Activated CD4-positive, alpha-beta memory T cell treated with anti-CD3 and anti-CD28 coated beads for 36 hours (primary cell): ENCODE data around the gene ROBO1. TPM values are rescaled to one million over a fixed set of nuclear protein-coding genes. Genes with fewer than 3 reads are reported as not detected.

Source experiments
- CTCF ChIA-PET: fragments of 350-600 bp; sonication (Branson Sonifier 250); formaldehyde crosslinking; loops from one replicate; lab custom pipeline; 2021; ENCODE audit warnings: antibody characterized with exemption, inconsistent platforms; lab: Charles Lee
- POLR2A ChIA-PET: fragments of 350-600 bp; sonication (Branson Sonifier 250); formaldehyde crosslinking; loops from one replicate; lab custom pipeline; 2021; ENCODE audit warnings: antibody characterized with exemption; lab: Charles Lee
- DNase-seq: peaks from one replicate; pipeline ENCODE4 v3.0.0-alpha.2; 2020
- H3K27ac Mint-ChIP-seq: one replicate; pipeline ENCODE4 v1.8.0; 2021; ENCODE audit warnings: mixed read lengths
- H3K27me3 Mint-ChIP-seq: one replicate; pipeline ENCODE4 v1.8.0; 2021; ENCODE audit warnings: mixed read lengths
- H3K36me3 Mint-ChIP-seq: one replicate; pipeline ENCODE4 v1.8.0; 2021; ENCODE audit warnings: mixed read lengths
- H3K4me1 Mint-ChIP-seq: one replicate; pipeline ENCODE4 v1.8.0; 2021; ENCODE audit warnings: low read depth, mixed read lengths
- H3K4me3 Mint-ChIP-seq: one replicate; pipeline ENCODE4 v1.8.0; 2021; ENCODE audit warnings: mild to moderate bottlenecking, mixed read lengths
- H3K9me3 Mint-ChIP-seq: one replicate; pipeline ENCODE4 v1.8.0; 2021; ENCODE audit warnings: mixed read lengths
- intact Hi-C: fragments of 100-400 bp; cut with micrococcal nuclease; formaldehyde crosslinking; loops from one replicate; pipeline ENCODE4 v1.15.1; 2023
- total RNA-seq, 2 experiments: library from RNA; stranded (reverse); gene quantifications; one replicate each; pipeline ENCODE4 v1.2.3, GENCODE V29; 2021

ROBO1 gene
- total RNA-seq, 2 experiments from 2014 or later, result not detected

- H3K36me3 Mint-ChIP-seq, result no peaks in the 10 kb centered on the region
- ChIA-PET CTCF (interaction anchor here (0.7 kb wide), 1 partner anchor 135 kb away, joined by 3 read pairs; no protein-coding TSS in a partner anchor), POLR2A (no interaction called here)
- H3K4me1 Mint-ChIP-seq, result no peaks in the 10 kb centered on the region
- intact Hi-C loops, result no loop called here
- H3K4me3 Mint-ChIP-seq, result no peak overlapping the region
- peaks cover 3% of the 10 kb centered on the region for H3K9me3 Mint-ChIP-seq
- H3K27me3 Mint-ChIP-seq, result no peaks in the 10 kb centered on the region
- no peak for DNase-seq
- H3K27ac Mint-ChIP-seq, result no peak overlapping the region
Measured at GRCh38 chr3:79587150-79587549, 180.6 kb downstream of the ROBO1 start.

- H3K4me1 Mint-ChIP-seq, result no peaks in the 10 kb centered on the region
- POLR2A ChIA-PET, result no interaction called here
- CTCF ChIA-PET, result no interaction called here
- no peak overlapping the region for H3K4me3 Mint-ChIP-seq
- no peaks in the 10 kb centered on the region for H3K27me3 Mint-ChIP-seq
- intact Hi-C loops, result no loop called here
- no peaks in the 10 kb centered on the region for H3K36me3 Mint-ChIP-seq
- no peak overlapping the region for H3K27ac Mint-ChIP-seq
- peaks cover 2% of the 10 kb centered on the region for H3K9me3 Mint-ChIP-seq
- no peak for DNase-seq
Measured at GRCh38 chr3:79586232-79586631, 181.6 kb downstream of the ROBO1 start.

- Mint-ChIP-seq H3K4me3 (no peak overlapping the region), H3K4me1 (no peaks in the 10 kb centered on the region), H3K9me3 (peaks cover 6% of the 10 kb centered on the region), H3K27me3 (no peaks in the 10 kb centered on the region), H3K36me3 (no peaks in the 10 kb centered on the region), H3K27ac (no peak overlapping the region)
- CTCF ChIA-PET, result no interaction called here
- intact Hi-C loops, result no loop called here
- POLR2A ChIA-PET, result no interaction called here
- DNase-seq, result no peak
Measured at GRCh38 chr3:79572930-79573329, 194.9 kb downstream of the ROBO1 start.

GRCh38 chr3:79568938-79569337 lies 198.9 kb downstream of the ROBO1 start:
- DNase-seq, result no peak
- H3K27me3 Mint-ChIP-seq, result no peaks in the 10 kb centered on the region
- no peak overlapping the region for H3K27ac Mint-ChIP-seq
- H3K36me3 Mint-ChIP-seq, result no peaks in the 10 kb centered on the region
- ChIA-PET POLR2A (no interaction called here), CTCF (no interaction called here)
- H3K4me1 Mint-ChIP-seq, result no peaks in the 10 kb centered on the region
- peaks cover 10% of the 10 kb centered on the region for H3K9me3 Mint-ChIP-seq
- intact Hi-C loops, result no loop called here
- no peak overlapping the region for H3K4me3 Mint-ChIP-seq

GRCh38 chr3:79564192-79564591 lies 203.6 kb downstream of the ROBO1 start:
- CTCF ChIA-PET, result no interaction called here
- H3K4me1 Mint-ChIP-seq, result no peaks in the 10 kb centered on the region
- H3K27ac Mint-ChIP-seq, result no peak overlapping the region
- POLR2A ChIA-PET, result no interaction called here
- H3K27me3 Mint-ChIP-seq, result no peaks in the 10 kb centered on the region
- intact Hi-C loops, result no loop called here
- H3K9me3 Mint-ChIP-seq, result peaks cover 17% of the 10 kb centered on the region
- no peak for DNase-seq
- H3K36me3 Mint-ChIP-seq, result no peaks in the 10 kb centered on the region
- H3K4me3 Mint-ChIP-seq, result no peak overlapping the region

GRCh38 chr3:79560698-79561097 lies 207.1 kb downstream of the ROBO1 start:
- DNase-seq, result no peak
- Mint-ChIP-seq H3K4me1 (no peaks in the 10 kb centered on the region), H3K36me3 (no peaks in the 10 kb centered on the region), H3K27ac (no peak overlapping the region), H3K9me3 (peaks cover 8% of the 10 kb centered on the region), H3K4me3 (no peak overlapping the region), H3K27me3 (no peaks in the 10 kb centered on the region)
- CTCF ChIA-PET, result no interaction called here
- POLR2A ChIA-PET, result no interaction called here
- intact Hi-C loops, result no loop called here

GRCh38 chr3:79558943-79559342 lies 208.9 kb downstream of the ROBO1 start:
- Mint-ChIP-seq H3K9me3 (peaks cover 14% of the 10 kb centered on the region), H3K36me3 (no peaks in the 10 kb centered on the region), H3K4me1 (no peaks in the 10 kb centered on the region), H3K27me3 (no peaks in the 10 kb centered on the region), H3K4me3 (no peak overlapping the region), H3K27ac (no peak overlapping the region)
- no peak for DNase-seq
- intact Hi-C loops, result no loop called here
- ChIA-PET POLR2A (no interaction called here), CTCF (no interaction called here)

- Mint-ChIP-seq H3K27ac (no peak overlapping the region), H3K4me3 (no peak overlapping the region), H3K9me3 (peaks cover 11% of the 10 kb centered on the region), H3K27me3 (no peaks in the 10 kb centered on the region), H3K4me1 (no peaks in the 10 kb centered on the region), H3K36me3 (no peaks in the 10 kb centered on the region)
- intact Hi-C loops, result no loop called here
- POLR2A ChIA-PET, result no interaction called here
- CTCF ChIA-PET, result no interaction called here
- no peak for DNase-seq
Measured at GRCh38 chr3:79555655-79556054, 212.1 kb downstream of the ROBO1 start.

- Mint-ChIP-seq H3K27me3 (no peaks in the 10 kb centered on the region), H3K4me3 (no peak overlapping the region), H3K9me3 (peaks cover 11% of the 10 kb centered on the region), H3K4me1 (no peaks in the 10 kb centered on the region), H3K36me3 (no peaks in the 10 kb centered on the region), H3K27ac (no peak overlapping the region)
- intact Hi-C loops, result no loop called here
- POLR2A ChIA-PET, result no interaction called here
- CTCF ChIA-PET, result no interaction called here
- DNase-seq, result no peak
Measured at GRCh38 chr3:79551997-79552396, 215.8 kb downstream of the ROBO1 start.

- peaks cover 11% of the 10 kb centered on the region for H3K9me3 Mint-ChIP-seq
- intact Hi-C loops, result no loop called here
- H3K4me1 Mint-ChIP-seq, result no peaks in the 10 kb centered on the region
- H3K36me3 Mint-ChIP-seq, result no peaks in the 10 kb centered on the region
- ChIA-PET POLR2A (no interaction called here), CTCF (no interaction called here)
- no peak overlapping the region for H3K27ac Mint-ChIP-seq
- H3K27me3 Mint-ChIP-seq, result no peaks in the 10 kb centered on the region
- no peak overlapping the region for H3K4me3 Mint-ChIP-seq
- DNase-seq, result no peak
Measured at GRCh38 chr3:79551321-79551892, 216.4 kb downstream of the ROBO1 start.

GRCh38 chr3:79543218-79543982 lies 224.4 kb downstream of the ROBO1 start:
- ChIA-PET POLR2A (no interaction called here), CTCF (no interaction called here)
- no peaks in the 10 kb centered on the region for H3K27me3 Mint-ChIP-seq
- no peak overlapping the region for H3K4me3 Mint-ChIP-seq
- H3K9me3 Mint-ChIP-seq, result no peaks in the 10 kb centered on the region
- intact Hi-C loops, result no loop called here
- no peak overlapping the region for H3K27ac Mint-ChIP-seq
- no peaks in the 10 kb centered on the region for H3K4me1 Mint-ChIP-seq
- no peak for DNase-seq
- H3K36me3 Mint-ChIP-seq, result no peaks in the 10 kb centered on the region

GRCh38 chr3:79534727-79535126 lies 233.1 kb downstream of the ROBO1 start:
- H3K9me3 Mint-ChIP-seq, result peaks cover 15% of the 10 kb centered on the region
- ChIA-PET CTCF (no interaction called here), POLR2A (no interaction called here)
- H3K4me1 Mint-ChIP-seq, result no peaks in the 10 kb centered on the region
- H3K4me3 Mint-ChIP-seq, result no peak overlapping the region
- DNase-seq, result no peak
- no peak overlapping the region for H3K27ac Mint-ChIP-seq
- no peaks in the 10 kb centered on the region for H3K36me3 Mint-ChIP-seq
- H3K27me3 Mint-ChIP-seq, result no peaks in the 10 kb centered on the region
- intact Hi-C loops, result no loop called here
